ENCODE data around the gene KIF1A. TPM values are rescaled to one million over a fixed set of nuclear protein-coding genes. Genes with fewer than 3 reads are reported as not detected.

Gene KIF1A
- total RNA-seq, 1 experiment from 2014 or later = 51.6 TPM

- Histone ChIP-seq H3K27me3 (ENCODE audit: control insufficient read depth, insufficient read depth, low read length) (no peaks in the 10 kb centered on the region), H3K4me3 (ENCODE audit: insufficient read depth, low read depth, low read length) (no peak overlapping the region), H3K36me3 (replicated peaks; ENCODE audit: control insufficient read depth, insufficient read depth, low read length) (peaks cover 28% of the 10 kb centered on the region)
- DNase-seq = no peak
Observed at GRCh38 chr2:240728361-240728760, 91.7 kb downstream of the KIF1A start.

- no peak overlapping the region for H3K4me3 ChIP-seq (ENCODE audit: insufficient read depth, low read depth, low read length)
- peaks cover 30% of the 10 kb centered on the region for H3K36me3 ChIP-seq (replicated peaks; ENCODE audit: control insufficient read depth, insufficient read depth, low read length)
- no peaks in the 10 kb centered on the region for H3K27me3 ChIP-seq (ENCODE audit: control insufficient read depth, insufficient read depth, low read length)
- no peak for DNase-seq
Observed at GRCh38 chr2:240727913-240728312, 92.1 kb downstream of the KIF1A start.

- Histone ChIP-seq H3K27me3 (ENCODE audit: control insufficient read depth, insufficient read depth, low read length) (no peaks in the 10 kb centered on the region), H3K4me3 (ENCODE audit: insufficient read depth, low read depth, low read length) (no peak overlapping the region), H3K36me3 (replicated peaks; ENCODE audit: control insufficient read depth, insufficient read depth, low read length) (peaks cover 33% of the 10 kb centered on the region)
- no peak for DNase-seq
Observed at GRCh38 chr2:240727439-240727838, 92.6 kb downstream of the KIF1A start.

- Histone ChIP-seq H3K27me3 (ENCODE audit: control insufficient read depth, insufficient read depth, low read length) (no peaks in the 10 kb centered on the region), H3K4me3 (ENCODE audit: insufficient read depth, low read depth, low read length) (no peak overlapping the region), H3K36me3 (replicated peaks; ENCODE audit: control insufficient read depth, insufficient read depth, low read length) (peaks cover 37% of the 10 kb centered on the region)
- DNase-seq = no peak
Observed at GRCh38 chr2:240726876-240727275, 93.1 kb downstream of the KIF1A start.

GRCh38 chr2:240725671-240726070 lies 94.3 kb downstream of the KIF1A start:
- Histone ChIP-seq H3K4me3 (ENCODE audit: insufficient read depth, low read depth, low read length) (no peak overlapping the region), H3K36me3 (replicated peaks; ENCODE audit: control insufficient read depth, insufficient read depth, low read length) (peaks cover 40% of the 10 kb centered on the region), H3K27me3 (ENCODE audit: control insufficient read depth, insufficient read depth, low read length) (no peaks in the 10 kb centered on the region)
- DNase-seq = no peak

GRCh38 chr2:240725266-240725665 lies 94.8 kb downstream of the KIF1A start:
- H3K4me3 ChIP-seq (ENCODE audit: insufficient read depth, low read depth, low read length) = no peak overlapping the region
- DNase-seq = no peak
- peaks cover 41% of the 10 kb centered on the region for H3K36me3 ChIP-seq (replicated peaks; ENCODE audit: control insufficient read depth, insufficient read depth, low read length)
- no peaks in the 10 kb centered on the region for H3K27me3 ChIP-seq (ENCODE audit: control insufficient read depth, insufficient read depth, low read length)

GRCh38 chr2:240724431-240724830 lies 95.6 kb downstream of the KIF1A start:
- peaks cover 39% of the 10 kb centered on the region for H3K36me3 ChIP-seq (replicated peaks; ENCODE audit: control insufficient read depth, insufficient read depth, low read length)
- no peak overlapping the region for H3K4me3 ChIP-seq (ENCODE audit: insufficient read depth, low read depth, low read length)
- no peak for DNase-seq
- no peaks in the 10 kb centered on the region for H3K27me3 ChIP-seq (ENCODE audit: control insufficient read depth, insufficient read depth, low read length)

GRCh38 chr2:240723851-240724250 lies 96.2 kb downstream of the KIF1A start:
- H3K36me3 ChIP-seq (replicated peaks; ENCODE audit: control insufficient read depth, insufficient read depth, low read length) = peaks cover 40% of the 10 kb centered on the region
- H3K27me3 ChIP-seq (ENCODE audit: control insufficient read depth, insufficient read depth, low read length) = no peaks in the 10 kb centered on the region
- no peak for DNase-seq
- H3K4me3 ChIP-seq (ENCODE audit: insufficient read depth, low read depth, low read length) = no peak overlapping the region

- DNase-seq = no peak
- Histone ChIP-seq H3K4me3 (ENCODE audit: insufficient read depth, low read depth, low read length) (no peak overlapping the region), H3K27me3 (ENCODE audit: control insufficient read depth, insufficient read depth, low read length) (no peaks in the 10 kb centered on the region), H3K36me3 (replicated peaks; ENCODE audit: control insufficient read depth, insufficient read depth, low read length) (peaks cover 43% of the 10 kb centered on the region)
Observed at GRCh38 chr2:240722796-240723735, 97.0 kb downstream of the KIF1A start.

- Histone ChIP-seq H3K36me3 (replicated peaks; ENCODE audit: control insufficient read depth, insufficient read depth, low read length) (peaks cover 43% of the 10 kb centered on the region), H3K4me3 (ENCODE audit: insufficient read depth, low read depth, low read length) (no peak overlapping the region), H3K27me3 (ENCODE audit: control insufficient read depth, insufficient read depth, low read length) (no peaks in the 10 kb centered on the region)
- DNase-seq = no peak
Observed at GRCh38 chr2:240722376-240722775, 97.6 kb downstream of the KIF1A start.

GRCh38 chr2:240721596-240722180 lies 98.3 kb downstream of the KIF1A start:
- DNase-seq = no peak
- no peak overlapping the region for H3K4me3 ChIP-seq (ENCODE audit: insufficient read depth, low read depth, low read length)
- peaks cover 43% of the 10 kb centered on the region for H3K36me3 ChIP-seq (replicated peaks; ENCODE audit: control insufficient read depth, insufficient read depth, low read length)
- no peaks in the 10 kb centered on the region for H3K27me3 ChIP-seq (ENCODE audit: control insufficient read depth, insufficient read depth, low read length)

- Histone ChIP-seq H3K27me3 (ENCODE audit: control insufficient read depth, insufficient read depth, low read length) (no peaks in the 10 kb centered on the region), H3K4me3 (ENCODE audit: insufficient read depth, low read depth, low read length) (no peak overlapping the region), H3K36me3 (replicated peaks; ENCODE audit: control insufficient read depth, insufficient read depth, low read length) (peaks cover 39% of the 10 kb centered on the region)
- DNase-seq = no peak
Observed at GRCh38 chr2:240720686-240721595, 99.1 kb downstream of the KIF1A start.

GRCh38 chr2:240719676-240720545 lies 100.1 kb downstream of the KIF1A start:
- peaks cover 31% of the 10 kb centered on the region for H3K36me3 ChIP-seq (replicated peaks; ENCODE audit: control insufficient read depth, insufficient read depth, low read length)
- H3K27me3 ChIP-seq (ENCODE audit: control insufficient read depth, insufficient read depth, low read length) = no peaks in the 10 kb centered on the region
- DNase-seq = no peak
- no peak overlapping the region for H3K4me3 ChIP-seq (ENCODE audit: insufficient read depth, low read depth, low read length)

Measured in H7 (cell line).